Fibroblast of skin of abdomen (primary cell): ENCODE measurements around the gene FHIP2A.

Source experiments
- DNase-seq: peaks from one replicate; pipeline ENCODE4 v3.0.0-alpha.2; 2013

FHIP2A gene

GRCh38 chr10:114857922-114858629 is 36.5 kb downstream of the FHIP2A start:
- no peak for DNase-seq

GRCh38 chr10:114859222-114859621 is 37.6 kb downstream of the FHIP2A start:
- no peak for DNase-seq

DNA sequence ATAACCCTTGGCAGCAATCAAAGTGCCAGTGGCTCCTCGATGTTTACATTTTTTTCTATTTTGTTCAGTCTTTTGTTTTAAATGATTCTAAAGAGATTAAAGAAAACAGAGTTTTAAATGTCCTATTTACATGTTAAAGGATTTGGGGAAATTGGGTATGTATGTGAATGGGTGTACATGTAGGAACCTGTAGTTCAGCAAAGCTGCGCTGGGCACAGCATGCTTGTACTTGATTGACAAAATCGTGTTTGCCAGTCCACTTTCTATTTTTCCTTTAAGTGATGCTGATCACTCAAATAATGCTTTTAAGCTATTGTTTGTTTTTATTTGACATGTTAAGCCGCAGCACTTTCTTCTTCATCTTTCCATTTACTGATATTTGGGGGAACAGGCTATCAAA is 40.9 kb downstream of the FHIP2A start:
- no peak for DNase-seq

- no peak for DNase-seq
Observed at GRCh38 chr10:114867365-114867764, 45.8 kb downstream of the FHIP2A start.

DNA sequence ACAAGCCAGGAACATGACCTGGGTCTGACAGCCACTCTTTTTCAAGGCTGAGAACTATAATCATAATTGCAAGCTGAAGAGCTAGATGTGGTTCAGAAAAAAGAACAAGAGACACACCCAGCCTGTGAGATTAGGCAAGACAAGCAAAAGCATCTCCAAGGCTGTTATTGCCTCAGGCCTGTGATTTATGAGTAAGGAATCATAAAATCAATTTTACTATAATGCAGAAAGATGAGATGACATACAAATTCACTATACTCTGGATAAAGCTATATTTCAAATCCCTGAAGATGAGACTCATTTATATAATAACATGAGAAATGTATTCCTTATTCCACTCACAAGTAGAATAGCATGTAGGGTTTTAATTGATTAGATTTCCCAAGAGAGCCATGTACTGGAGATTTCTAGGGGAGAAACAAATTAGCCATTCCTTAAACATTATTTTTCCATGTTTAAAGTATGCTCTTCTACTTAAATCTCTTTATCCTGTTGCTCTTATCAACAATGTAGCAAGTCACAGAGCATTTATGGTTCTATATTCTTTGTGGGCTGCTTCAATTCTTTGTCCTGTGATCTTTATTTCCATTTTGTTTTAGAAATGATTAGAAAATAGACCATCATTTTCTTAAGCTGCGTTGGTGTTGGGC is 47.4 kb downstream of the FHIP2A start:
- no peak for DNase-seq

DNA sequence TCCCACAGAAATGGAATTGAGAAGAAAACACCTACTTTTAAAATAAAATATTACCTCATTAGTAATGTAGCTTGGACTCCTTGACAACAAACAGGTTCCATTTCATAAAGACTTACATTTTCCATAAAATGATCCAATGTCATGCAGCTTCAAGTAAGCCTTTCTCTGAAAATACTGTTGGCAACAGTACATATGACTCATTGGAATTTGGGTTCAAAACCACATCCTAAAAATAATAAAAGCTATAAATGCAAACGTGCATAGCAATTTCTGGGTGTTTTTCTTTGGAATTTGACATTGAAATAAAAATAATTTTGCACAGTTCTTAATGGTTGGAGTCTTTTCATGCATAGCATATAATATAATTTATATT is 47.9 kb downstream of the FHIP2A start:
- DNase-seq, result peak; percentile 85

DNA sequence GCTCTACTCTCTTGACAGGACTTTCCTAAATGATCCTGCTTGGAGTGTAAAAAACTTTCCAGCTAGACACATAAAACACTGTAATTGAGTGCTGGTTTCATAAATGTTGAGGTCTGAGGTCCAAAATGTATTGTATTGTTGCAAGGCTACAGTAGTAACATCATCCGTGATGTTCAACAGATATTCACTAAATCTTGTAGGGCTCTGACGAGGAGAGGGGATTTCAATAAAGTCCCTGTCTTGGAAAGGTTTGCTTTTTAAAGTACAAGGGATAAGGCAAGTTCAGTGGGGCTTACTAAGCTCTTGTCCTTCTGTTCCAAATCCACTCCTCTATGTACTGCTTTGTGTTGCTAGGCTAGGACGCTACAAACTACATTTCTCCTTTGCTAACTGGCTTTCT is 48.9 kb downstream of the FHIP2A start:
- DNase-seq, result peak; percentile 49

GRCh38 chr10:114871379-114871778 is 49.8 kb downstream of the FHIP2A start:
- no peak for DNase-seq
